Epithelial cell of proximal tubule (primary cell): ENCODE measurements around the gene GRP. TPM values are rescaled to one million over a fixed set of nuclear protein-coding genes. Genes with fewer than 3 reads are reported as not detected.
"Not testable (repeated sequence)": the region's sequence is repeated elsewhere in the genome, so short reads cannot be mapped to it uniquely, and the experiment has no call there.

Experiments
- DNase-seq: peaks from one replicate; pipeline ENCODE4 v3.0.0-alpha.2; 2011; ENCODE audit warnings: low read depth
- H3K4me3 ChIP-seq: 2 replicates; pipeline ENCODE4 v1.5.1; 2011; ENCODE audit warnings: low read depth, mild to moderate bottlenecking, low read length
- CTCF ChIP-seq: conservative IDR thresholded peaks from 2 replicates; pipeline ENCODE4 v1.5.1; 2012; ENCODE audit warnings: low read depth, mild to moderate bottlenecking, low read length
- total RNA-seq: library from RNA; depleted of rRNA; stranded (reverse); fragments of >200 nt; gene quantifications from 2 replicates; pipeline ENCODE4 v1.2.3, GENCODE V29; 2015

GRP gene
- total RNA-seq, 1 donor from 2014 or later: not detected

- no peak for TF ChIP-seq CTCF
- DNase-seq: no peak
- H3K4me3 ChIP-seq: no peak overlapping the region
Measured at GRCh38 chr18:59232309-59233016, 12.5 kb downstream of the GRP start.

GRCh38 chr18:59233017-59233410, 13.1 kb downstream of the GRP start:
- H3K4me3 ChIP-seq: no peak overlapping the region
- no peak for TF ChIP-seq CTCF
- DNase-seq: no peak

GRCh38 chr18:59238385-59238784, 18.4 kb downstream of the GRP start:
- H3K4me3 ChIP-seq: no peak overlapping the region
- TF ChIP-seq CTCF: no peak
- DNase-seq: no peak

GRCh38 chr18:59239642-59240041, 19.7 kb downstream of the GRP start:
- no peak overlapping the region for H3K4me3 ChIP-seq
- no peak for TF ChIP-seq CTCF
- no peak for DNase-seq

- H3K4me3 ChIP-seq: no peak overlapping the region
- no peak for DNase-seq
- TF ChIP-seq CTCF: no peak
Measured at GRCh38 chr18:59242906-59243305, 22.9 kb downstream of the GRP start.

GRCh38 chr18:59246796-59247195, 26.8 kb downstream of the GRP start:
- no peak overlapping the region for H3K4me3 ChIP-seq
- no peak for DNase-seq
- TF ChIP-seq CTCF: no peak

GRCh38 chr18:59249199-59249774, 29.3 kb downstream of the GRP start:
- TF ChIP-seq CTCF: peak; percentile 83
- DNase-seq: peak; percentile 26
- H3K4me3 ChIP-seq: no peak overlapping the region

- not testable (repeated sequence) for H3K4me3 ChIP-seq, DNase-seq
Measured at GRCh38 chr18:59255491-59255890, 35.5 kb downstream of the GRP start.

- not testable (repeated sequence) for DNase-seq
Measured at GRCh38 chr18:59261842-59262241, 41.9 kb downstream of the GRP start.

GRCh38 chr18:59262243-59262642, 42.3 kb downstream of the GRP start:
- H3K4me3 ChIP-seq, DNase-seq: not testable (repeated sequence)

More at GRCh38 chr18:59261842-59262241, 41.9 kb downstream of the GRP start:
- not testable (repeated sequence) for H3K4me3 ChIP-seq
